Measurements from ENCODE around the gene KLHL13. TPM values are rescaled to one million over a fixed set of nuclear protein-coding genes. Genes with fewer than 3 reads are reported as not detected.

The KLHL13 gene
- total RNA-seq, 2 experiments from 2014 or later, result 0.19 to 0.36 TPM

GRCh38 chrX:117987373-117987772 is 129.2 kb downstream of the KLHL13 start:
- H3K4me3 Mint-ChIP-seq, result no peak overlapping the region
- H3K27me3 Mint-ChIP-seq, result no peaks in the 10 kb centered on the region
- H3K9me3 ChIP-seq (ENCODE audit: control insufficient read depth in 1 of 2, insufficient read depth in 1 of 2, low read length in 2 of 2), result no peaks in the 10 kb centered on the region
- H3K36me3 ChIP-seq (ENCODE audit: insufficient read depth, low read length), result no peaks in the 10 kb centered on the region
- no peaks in the 10 kb centered on the region for H3K27me3 ChIP-seq (ENCODE audit: control insufficient read depth in 1 of 2, insufficient read depth in 2 of 2, low read length in 2 of 2)
- no peaks in the 10 kb centered on the region for H3K4me1 ChIP-seq (ENCODE audit: insufficient read depth, low read length)
- intact Hi-C loops (cut with DNase I, micrococcal nuclease), result no loop called here
- H3K4me3 ChIP-seq (ENCODE audit: low read length), result no peak overlapping the region
- H3K4me1 Mint-ChIP-seq (ENCODE audit: low read depth), result no peaks in the 10 kb centered on the region
- H3K36me3 Mint-ChIP-seq (ENCODE audit: low read depth), result no peaks in the 10 kb centered on the region
- no peaks in the 10 kb centered on the region for H3K9me3 Mint-ChIP-seq
- ChIA-PET POLR2A (no interaction called here), CTCF (no interaction called here)
- no peak for ATAC-seq (ENCODE audit: poor library complexity)
- DNase-seq, result no peak
- no peak overlapping the region for H3K27ac Mint-ChIP-seq
- no peak for TF ChIP-seq CTCF (IDR thresholded peaks at IDR 0.05)
- no peak overlapping the region for H3K27ac ChIP-seq (ENCODE audit: low read depth in 1 of 2, low read length in 2 of 2)

- H3K9me3 ChIP-seq (ENCODE audit: control insufficient read depth in 1 of 2, insufficient read depth in 1 of 2, low read length in 2 of 2), result no peaks in the 10 kb centered on the region
- CTCF ChIA-PET, result no interaction called here
- intact Hi-C loops (cut with DNase I, micrococcal nuclease), result no loop called here
- DNase-seq, result no peak
- H3K27ac ChIP-seq (ENCODE audit: low read depth in 1 of 2, low read length in 2 of 2), result no peak overlapping the region
- H3K4me3 Mint-ChIP-seq, result no peak overlapping the region
- no peak overlapping the region for H3K27ac Mint-ChIP-seq
- no peaks in the 10 kb centered on the region for H3K36me3 Mint-ChIP-seq (ENCODE audit: low read depth)
- no peaks in the 10 kb centered on the region for H3K9me3 Mint-ChIP-seq
- TF ChIP-seq CTCF (IDR thresholded peaks at IDR 0.05), result no peak
- ATAC-seq (ENCODE audit: poor library complexity), result no peak
- no peaks in the 10 kb centered on the region for H3K4me1 Mint-ChIP-seq (ENCODE audit: low read depth)
- H3K4me1 ChIP-seq (ENCODE audit: insufficient read depth, low read length), result no peaks in the 10 kb centered on the region
- H3K36me3 ChIP-seq (ENCODE audit: insufficient read depth, low read length), result no peaks in the 10 kb centered on the region
- H3K27me3 Mint-ChIP-seq, result no peaks in the 10 kb centered on the region
- H3K4me3 ChIP-seq (ENCODE audit: low read length), result no peak overlapping the region
- POLR2A ChIA-PET, result no interaction called here
- no peaks in the 10 kb centered on the region for H3K27me3 ChIP-seq (ENCODE audit: control insufficient read depth in 1 of 2, insufficient read depth in 2 of 2, low read length in 2 of 2)
Measured at GRCh38 chrX:117985241-117985640, 131.4 kb downstream of the KLHL13 start.

- Histone ChIP-seq H3K27ac (ENCODE audit: low read depth in 1 of 2, low read length in 2 of 2) (no peak overlapping the region), H3K4me1 (ENCODE audit: insufficient read depth, low read length) (no peaks in the 10 kb centered on the region), H3K4me3 (ENCODE audit: low read length) (no peak overlapping the region), H3K27me3 (ENCODE audit: control insufficient read depth in 1 of 2, insufficient read depth in 2 of 2, low read length in 2 of 2) (no peaks in the 10 kb centered on the region), H3K36me3 (ENCODE audit: insufficient read depth, low read length) (no peaks in the 10 kb centered on the region), H3K9me3 (ENCODE audit: control insufficient read depth in 1 of 2, insufficient read depth in 1 of 2, low read length in 2 of 2) (no peaks in the 10 kb centered on the region)
- intact Hi-C loops (cut with DNase I, micrococcal nuclease), result no loop called here
- ChIA-PET CTCF (no interaction called here), POLR2A (no interaction called here)
- no peak overlapping the region for H3K4me3 Mint-ChIP-seq
- H3K27me3 Mint-ChIP-seq, result no peaks in the 10 kb centered on the region
- no peak overlapping the region for H3K27ac Mint-ChIP-seq
- ATAC-seq (ENCODE audit: poor library complexity) (no peak), DNase-seq (no peak)
- H3K9me3 Mint-ChIP-seq, result no peaks in the 10 kb centered on the region
- no peaks in the 10 kb centered on the region for H3K4me1 Mint-ChIP-seq (ENCODE audit: low read depth)
- TF ChIP-seq CTCF (IDR thresholded peaks at IDR 0.05), result no peak
- H3K36me3 Mint-ChIP-seq (ENCODE audit: low read depth), result no peaks in the 10 kb centered on the region
Measured at GRCh38 chrX:117982694-117983392, 133.8 kb downstream of the KLHL13 start.

All from CD4-positive, alpha-beta T cell (primary cell).